Activated CD4-positive, CD25-positive, alpha-beta regulatory T cell treated with anti-CD3 and anti-CD28 coated beads, Interleukin-2, amount 50 U/mL, for 24 hours (primary cell): Measurements from ENCODE around the gene PANX3.

Experiments
- ATAC-seq, 2 donors: fragments of 150-1000 bp; cut with Tn5 transposase; one replicate each; pipeline ENCODE4 v1.10.0; 2021; ENCODE audit warnings: mild to moderate bottlenecking in 1 of 2, moderate library complexity in 1 of 2

The PANX3 gene

GRCh38 chr11:124658986-124659385 lies 47.8 kb downstream of the PANX3 start:
- no peak for ATAC-seq

- ATAC-seq: no peak
Observed at GRCh38 chr11:124661553-124661952, 50.3 kb downstream of the PANX3 start.

GRCh38 chr11:124662106-124662505 lies 50.9 kb downstream of the PANX3 start:
- no peak for ATAC-seq

GRCh38 chr11:124663861-124664260 lies 52.6 kb downstream of the PANX3 start:
- no peak for ATAC-seq

- no peak for ATAC-seq
Observed at GRCh38 chr11:124667601-124668000, 56.4 kb downstream of the PANX3 start.

- ATAC-seq: no peak
Observed at GRCh38 chr11:124669193-124669592, 58.0 kb downstream of the PANX3 start.
